ENCODE measurements around the gene EXOSC2.

DNA sequence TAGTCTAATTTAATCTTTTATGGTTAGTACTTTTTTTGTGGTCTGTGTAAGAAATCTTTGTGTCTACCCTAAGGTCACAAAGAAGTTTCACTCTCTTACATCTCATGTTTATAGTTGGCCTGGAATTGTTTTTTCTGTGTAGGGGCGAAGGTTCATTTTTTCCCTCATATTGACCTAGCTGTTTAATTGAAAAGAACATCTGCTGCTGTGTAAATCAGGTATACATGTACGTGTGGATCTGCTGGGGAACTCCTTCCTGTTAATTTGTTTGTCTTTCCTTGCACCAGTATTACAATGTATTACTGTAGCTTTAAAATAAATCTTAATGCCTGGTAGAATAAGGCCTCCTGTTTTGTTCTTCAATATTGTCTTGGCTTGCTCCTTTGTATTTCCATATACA is 37.8 kb downstream of the EXOSC2 start:
- TF ChIP-seq, protein P1, sequence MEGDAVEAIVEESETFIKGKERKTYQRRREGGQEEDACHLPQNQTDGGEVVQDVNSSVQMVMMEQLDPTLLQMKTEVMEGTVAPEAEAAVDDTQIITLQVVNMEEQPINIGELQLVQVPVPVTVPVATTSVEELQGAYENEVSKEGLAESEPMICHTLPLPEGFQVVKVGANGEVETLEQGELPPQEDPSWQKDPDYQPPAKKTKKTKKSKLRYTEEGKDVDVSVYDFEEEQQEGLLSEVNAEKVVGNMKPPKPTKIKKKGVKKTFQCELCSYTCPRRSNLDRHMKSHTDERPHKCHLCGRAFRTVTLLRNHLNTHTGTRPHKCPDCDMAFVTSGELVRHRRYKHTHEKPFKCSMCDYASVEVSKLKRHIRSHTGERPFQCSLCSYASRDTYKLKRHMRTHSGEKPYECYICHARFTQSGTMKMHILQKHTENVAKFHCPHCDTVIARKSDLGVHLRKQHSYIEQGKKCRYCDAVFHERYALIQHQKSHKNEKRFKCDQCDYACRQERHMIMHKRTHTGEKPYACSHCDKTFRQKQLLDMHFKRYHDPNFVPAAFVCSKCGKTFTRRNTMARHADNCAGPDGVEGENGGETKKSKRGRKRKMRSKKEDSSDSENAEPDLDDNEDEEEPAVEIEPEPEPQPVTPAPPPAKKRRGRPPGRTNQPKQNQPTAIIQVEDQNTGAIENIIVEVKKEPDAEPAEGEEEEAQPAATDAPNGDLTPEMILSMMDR (IDR thresholded peaks at IDR 0.05) = no peak
- TF ChIP-seq EP300 (IDR thresholded peaks at IDR 0.05) (no peak), POLR2AphosphoS5 (IDR thresholded peaks at IDR 0.05) (no peak), POLR2A (IDR thresholded peaks at IDR 0.05) (no peak)
